ENCODE measurements around the gene RFC4. TPM values are rescaled to one million over a fixed set of nuclear protein-coding genes. Genes with fewer than 3 reads are reported as not detected.

The RFC4 gene
- total and polyA plus RNA-seq, 9 of the 15 experiments (the other 6 are each of a cell fraction or from before 2014, with no cell fraction given): 105 to 227 (median 180) TPM

- TF ChIP-seq ZMIZ1 (IDR thresholded peaks at IDR 0.05; ENCODE audit: low read depth in 2 of 2, low read length in 2 of 2) (no peak), RBM25 (IDR thresholded peaks at IDR 0.05; ENCODE audit: low read depth, low read length, severe bottlenecking) (peak; percentile 88), HOXB6 (CRISPR knock-in tag; IDR thresholded peaks at IDR 0.05; ENCODE audit: borderline replicate concordance) (no peak), HDAC2 (IDR thresholded peaks at IDR 0.05) (peak; percentile 78; the same call in 1 of the 2 replicates), ZNF121 (CRISPR knock-in tag; conservative IDR thresholded peaks at IDR 0.05) (peak; percentile 77), BCOR (IDR thresholded peaks at IDR 0.05) (peak; percentile 93), RBM17 (IDR thresholded peaks at IDR 0.05; ENCODE audit: borderline replicate concordance, low read depth, low read length) (no peak)
Observed at GRCh38 chr3:186750316-186750715, 56.0 kb downstream of the RFC4 start (continued).

- H3K9me3 ChIP-seq (replicated peaks; ENCODE audit: control insufficient read depth, insufficient read depth, low read depth, low read length): no peaks in the 10 kb centered on the region
- no peak overlapping the region for H3K4me2 ChIP-seq (ENCODE audit: insufficient read depth, low read length)
- peaks cover 3 to 5% of the 10 kb centered on the region in 2 experiments; a peak in 3 of 5 replicates for H3K4me1 ChIP-seq (replicated peaks in 1 of 2; ENCODE audit: control insufficient read depth in 2 of 2, insufficient read depth in 2 of 2, low read length in 2 of 2)
- no peaks in the 10 kb centered on the region for H3K36me3 ChIP-seq (ENCODE audit: control insufficient read depth, insufficient read depth, low read length)
- ChIA-PET CTCF (ENCODE audit: low intra/inter-chr PET ratio) (no interaction called here), POLR2A (interaction anchor here (0.6 to 1.5 kb wide), 2 partner anchors 37 to 342 kb away, joined by 3 to 5 read pairs; partner anchors contain the start of gene EIF4A2)
- ATAC-seq (peak; percentile 94), FAIRE-seq (no peak), DNase-seq (ENCODE audit: extremely low read depth in 1 of 4, low spot score in 3 of 4) (peak in 2 of 4 experiments; percentile 41 to 43)
- H3K27me3 ChIP-seq (ENCODE audit: control insufficient read depth in 2 of 2, insufficient read depth in 2 of 2, low read length in 2 of 2): peaks cover 6 to 20% of the 10 kb centered on the region in 2 experiments; a peak in 4 of 5 replicates
- no peaks in the 10 kb centered on the region for H3K9me1 ChIP-seq (ENCODE audit: control insufficient read depth, insufficient read depth, low read length)
- H3K27ac ChIP-seq (ENCODE audit: extremely low read depth, low read depth, low read length): no peak overlapping the region
- no peak overlapping the region for H3K4me3 ChIP-seq
- in situ Hi-C loops (cut with MboI) (no loop called here), intact Hi-C loops (cut with micrococcal nuclease) (no loop called here)
- WGBS (ENCODE audit: insufficient coverage, low coverage, missing lambda C conversion rate): 27% methylated on average over 7 of the region's 10 CpGs
- H3K79me2 ChIP-seq (ENCODE audit: control insufficient read depth, insufficient read depth, low read length): no peaks in the 10 kb centered on the region
- BruUV-seq (replicated peaks): no TSS peak
- H2AFZ ChIP-seq (ENCODE audit: low read depth, low read length): peak overlapping the region; percentile 94
- peak overlapping the region in 1 of 2 experiments; percentile 17; a peak in 1 of 4 replicates for H3K9ac ChIP-seq (ENCODE audit: insufficient read depth in 1 of 2, low read depth in 2 of 2, low read length in 2 of 2)
- no peaks in the 10 kb centered on the region for H4K20me1 ChIP-seq (replicated peaks; ENCODE audit: control insufficient read depth, insufficient read depth, low read length)
- TF ChIP-seq ZBTB33 (CRISPR knock-in tag; IDR thresholded peaks at IDR 0.05): peak; percentile 49; the same call in 1 of the 2 replicates
Observed at GRCh38 chr3:186746008-186746407, 60.3 kb downstream of the RFC4 start.

All from K562 (cell line).